Measurements from ENCODE around the gene TEX261. TPM values are rescaled to one million over a fixed set of nuclear protein-coding genes. Genes with fewer than 3 reads are reported as not detected.

TEX261 gene
- total RNA-seq, 1 experiment from 2014 or later: 70.0 TPM

DNA sequence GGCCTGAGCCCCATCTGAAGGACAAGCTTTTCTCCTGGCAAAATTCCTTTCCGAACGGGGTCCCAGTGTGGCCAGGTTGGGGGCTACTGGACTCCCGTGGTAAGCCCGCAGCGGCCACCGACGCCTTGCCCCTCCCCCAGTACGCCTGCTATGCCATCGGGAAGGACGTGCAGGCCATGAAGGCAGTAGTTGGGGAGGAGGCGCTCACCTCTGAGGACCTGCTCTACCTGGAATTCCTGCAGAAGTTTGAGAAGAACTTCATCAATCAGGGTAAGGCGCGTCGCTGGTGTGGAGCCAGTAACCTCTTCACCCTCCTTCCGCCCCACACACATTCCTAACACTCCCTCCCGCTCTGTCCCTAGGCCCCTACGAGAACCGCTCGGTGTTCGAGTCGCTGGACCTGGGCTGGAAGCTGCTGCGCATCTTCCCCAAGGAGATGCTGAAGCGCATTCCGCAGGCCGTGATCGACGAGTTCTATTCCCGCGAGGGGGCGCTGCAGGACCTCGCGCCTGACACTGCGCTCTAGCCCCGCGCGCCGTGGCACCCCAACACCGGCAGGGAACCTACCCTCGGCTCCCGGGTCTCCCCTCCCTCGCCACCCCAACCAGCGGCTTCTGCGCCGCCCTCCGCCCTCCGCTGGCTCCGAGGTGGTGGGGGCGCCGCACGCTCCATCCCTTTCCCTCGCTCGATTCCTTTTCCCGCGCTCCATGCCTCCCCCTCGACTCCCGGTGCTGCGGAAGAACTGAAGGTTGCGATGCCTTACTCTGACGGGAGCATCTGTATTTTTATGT lies 29.9 kb downstream of the TEX261 start:
- TF ChIP-seq, protein P1, sequence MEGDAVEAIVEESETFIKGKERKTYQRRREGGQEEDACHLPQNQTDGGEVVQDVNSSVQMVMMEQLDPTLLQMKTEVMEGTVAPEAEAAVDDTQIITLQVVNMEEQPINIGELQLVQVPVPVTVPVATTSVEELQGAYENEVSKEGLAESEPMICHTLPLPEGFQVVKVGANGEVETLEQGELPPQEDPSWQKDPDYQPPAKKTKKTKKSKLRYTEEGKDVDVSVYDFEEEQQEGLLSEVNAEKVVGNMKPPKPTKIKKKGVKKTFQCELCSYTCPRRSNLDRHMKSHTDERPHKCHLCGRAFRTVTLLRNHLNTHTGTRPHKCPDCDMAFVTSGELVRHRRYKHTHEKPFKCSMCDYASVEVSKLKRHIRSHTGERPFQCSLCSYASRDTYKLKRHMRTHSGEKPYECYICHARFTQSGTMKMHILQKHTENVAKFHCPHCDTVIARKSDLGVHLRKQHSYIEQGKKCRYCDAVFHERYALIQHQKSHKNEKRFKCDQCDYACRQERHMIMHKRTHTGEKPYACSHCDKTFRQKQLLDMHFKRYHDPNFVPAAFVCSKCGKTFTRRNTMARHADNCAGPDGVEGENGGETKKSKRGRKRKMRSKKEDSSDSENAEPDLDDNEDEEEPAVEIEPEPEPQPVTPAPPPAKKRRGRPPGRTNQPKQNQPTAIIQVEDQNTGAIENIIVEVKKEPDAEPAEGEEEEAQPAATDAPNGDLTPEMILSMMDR (IDR thresholded peaks at IDR 0.05; ENCODE audit: insufficient read depth in 1 of 2, low read depth in 1 of 2, low read length in 1 of 2, severe bottlenecking in 1 of 2, unreplicated experiment in 1 of 2): no peak
- ChIA-PET POLR2A (interaction anchor here (0.6 kb wide), 1 partner anchor 108 kb away, joined by 6 read pairs; no protein-coding TSS in a partner anchor), CTCF (interaction anchor here (1.2 kb wide), 1 partner anchor 16 kb away, joined by 4 read pairs; no protein-coding TSS in a partner anchor)
- Mint-ChIP-seq H3K36me3 (ENCODE audit: insufficient read depth, unreplicated experiment) (peaks cover 4% of the 10 kb centered on the region), H3K4me3 (ENCODE audit: unreplicated experiment) (no peak overlapping the region), H3K4me1 (ENCODE audit: low read depth, unreplicated experiment) (no peaks in the 10 kb centered on the region), H3K9me3 (ENCODE audit: unreplicated experiment) (no peaks in the 10 kb centered on the region), H3K27ac (ENCODE audit: unreplicated experiment) (no peak overlapping the region), H3K27me3 (ENCODE audit: insufficient read depth, unreplicated experiment) (no peaks in the 10 kb centered on the region)
- Histone ChIP-seq H3K4me3 (ENCODE audit: low read depth, low read length) (no peak overlapping the region), H3K4me1 (no peaks in the 10 kb centered on the region), H3K36me3 (ENCODE audit: control insufficient read depth, insufficient read depth, low read length) (no peaks in the 10 kb centered on the region), H3K9me3 (no peaks in the 10 kb centered on the region), H3K27me3 (replicated peaks; ENCODE audit: control insufficient read depth, insufficient read depth, low read length) (no peaks in the 10 kb centered on the region)
- DNase-seq: no peak
- intact Hi-C loops (cut with micrococcal nuclease; ENCODE audit: unreplicated experiment): no loop called here
- BruUV-seq (replicated peaks): no TSS peak

DNA sequence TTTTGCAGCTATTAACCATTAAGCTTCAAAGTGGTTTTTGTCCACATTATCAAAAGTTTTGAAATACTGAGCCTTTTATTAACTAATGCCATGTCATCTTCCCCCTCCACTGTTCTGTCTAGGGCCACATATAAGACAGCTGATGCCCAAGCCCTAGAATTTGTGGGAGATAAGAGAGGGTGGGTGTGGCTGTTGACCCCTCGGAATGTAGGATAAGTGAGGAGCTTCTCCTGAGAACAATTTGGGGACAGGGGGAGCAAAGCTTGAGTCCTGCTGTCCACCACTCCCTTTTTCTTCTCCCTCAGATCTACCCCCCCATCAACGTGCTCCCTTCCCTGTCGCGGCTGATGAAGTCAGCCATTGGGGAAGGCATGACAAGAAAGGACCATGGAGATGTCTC lies 30.5 kb downstream of the TEX261 start:
- intact Hi-C loops (cut with micrococcal nuclease; ENCODE audit: unreplicated experiment): no loop called here
- no peaks in the 10 kb centered on the region for H3K36me3 ChIP-seq (ENCODE audit: control insufficient read depth, insufficient read depth, low read length)
- no peak overlapping the region for H3K4me3 Mint-ChIP-seq (ENCODE audit: unreplicated experiment)
- H3K9me3 Mint-ChIP-seq (ENCODE audit: unreplicated experiment): no peaks in the 10 kb centered on the region
- ChIA-PET CTCF (interaction anchor here (1.2 kb wide), 1 partner anchor 15 kb away, joined by 4 read pairs; no protein-coding TSS in a partner anchor), POLR2A (interaction anchor here (0.6 kb wide), 1 partner anchor 108 kb away, joined by 6 read pairs; no protein-coding TSS in a partner anchor)
- no peak for DNase-seq
- no peak overlapping the region for H3K4me3 ChIP-seq (ENCODE audit: low read depth, low read length)
- no peaks in the 10 kb centered on the region for H3K27me3 ChIP-seq (replicated peaks; ENCODE audit: control insufficient read depth, insufficient read depth, low read length)
- no peak overlapping the region for H3K27ac Mint-ChIP-seq (ENCODE audit: unreplicated experiment)
- TF ChIP-seq, protein P1 (IDR thresholded peaks at IDR 0.05; ENCODE audit: insufficient read depth in 1 of 2, low read depth in 1 of 2, low read length in 1 of 2, severe bottlenecking in 1 of 2, unreplicated experiment in 1 of 2): no peak
- no TSS peak for BruUV-seq (replicated peaks)
- peaks cover 4% of the 10 kb centered on the region for H3K36me3 Mint-ChIP-seq (ENCODE audit: insufficient read depth, unreplicated experiment)
- no peaks in the 10 kb centered on the region for H3K4me1 ChIP-seq
- H3K4me1 Mint-ChIP-seq (ENCODE audit: low read depth, unreplicated experiment): no peaks in the 10 kb centered on the region
- no peaks in the 10 kb centered on the region for H3K27me3 Mint-ChIP-seq (ENCODE audit: insufficient read depth, unreplicated experiment)
- no peaks in the 10 kb centered on the region for H3K9me3 ChIP-seq

DNA sequence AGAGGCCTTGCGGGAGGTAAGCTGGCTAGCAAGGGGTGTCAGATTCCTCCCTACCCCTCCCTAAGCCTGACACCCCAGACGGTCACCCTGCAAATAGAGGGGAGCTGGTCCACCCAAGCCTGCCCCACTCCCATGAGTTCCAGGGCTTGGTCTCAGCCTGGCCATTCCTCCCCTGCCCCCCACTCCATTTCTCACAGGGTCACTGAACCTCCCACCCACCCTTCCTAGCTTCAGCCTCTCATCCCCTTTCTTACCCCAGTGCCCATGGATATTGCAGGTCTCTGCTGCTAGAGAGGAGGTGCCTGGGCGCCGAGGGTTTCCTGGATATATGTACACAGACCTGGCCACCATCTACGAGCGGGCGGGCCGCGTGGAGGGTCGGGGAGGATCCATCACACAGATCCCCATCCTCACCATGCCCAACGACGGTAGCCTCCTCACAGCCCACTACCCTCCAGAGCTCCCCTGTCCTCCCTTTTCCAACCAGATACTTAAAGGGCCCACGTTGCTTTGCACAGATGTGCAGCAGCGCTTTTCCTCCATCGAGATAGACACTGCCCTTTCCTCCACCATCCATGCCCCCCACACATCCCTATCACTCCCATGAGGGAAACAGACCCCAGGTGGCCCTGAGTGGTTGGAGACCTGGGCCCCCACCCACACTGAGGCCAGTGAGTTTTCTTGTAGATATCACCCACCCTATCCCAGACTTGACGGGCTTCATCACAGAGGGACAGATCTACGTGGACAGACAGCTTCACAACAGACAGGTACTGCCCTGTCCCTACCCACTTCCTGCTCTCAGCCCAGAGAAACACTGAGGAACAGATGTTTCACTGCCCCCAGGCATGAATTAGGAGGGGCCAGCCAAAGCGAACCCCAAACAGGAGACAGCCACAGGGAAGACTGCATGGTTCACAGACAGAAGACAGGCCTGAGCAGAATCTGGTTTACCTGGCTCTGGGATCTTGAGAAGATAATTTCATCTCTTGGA lies 31.5 kb downstream of the TEX261 start:
- Mint-ChIP-seq H3K36me3 (ENCODE audit: insufficient read depth, unreplicated experiment) (peaks cover 4% of the 10 kb centered on the region), H3K9me3 (ENCODE audit: unreplicated experiment) (no peaks in the 10 kb centered on the region), H3K4me1 (ENCODE audit: low read depth, unreplicated experiment) (no peaks in the 10 kb centered on the region), H3K27ac (ENCODE audit: unreplicated experiment) (no peak overlapping the region), H3K4me3 (ENCODE audit: unreplicated experiment) (no peak overlapping the region), H3K27me3 (ENCODE audit: insufficient read depth, unreplicated experiment) (no peaks in the 10 kb centered on the region)
- H3K27me3 ChIP-seq (replicated peaks; ENCODE audit: control insufficient read depth, insufficient read depth, low read length): no peaks in the 10 kb centered on the region; the same call in 1 of the 2 replicates
- ChIA-PET POLR2A (no interaction called here), CTCF (interaction anchor here (0.8 to 1.2 kb wide), 2 partner anchors 14 to 15 kb away, joined by 3 to 4 read pairs; no protein-coding TSS in a partner anchor)
- no TSS peak for BruUV-seq (replicated peaks)
- TF ChIP-seq, protein P1 (IDR thresholded peaks at IDR 0.05; ENCODE audit: insufficient read depth in 1 of 2, low read depth in 1 of 2, low read length in 1 of 2, severe bottlenecking in 1 of 2, unreplicated experiment in 1 of 2): no peak
- H3K4me3 ChIP-seq (ENCODE audit: low read depth, low read length): no peak overlapping the region
- no peaks in the 10 kb centered on the region for H3K4me1 ChIP-seq
- H3K36me3 ChIP-seq (ENCODE audit: control insufficient read depth, insufficient read depth, low read length): no peaks in the 10 kb centered on the region
- intact Hi-C loops (cut with micrococcal nuclease; ENCODE audit: unreplicated experiment): no loop called here
- H3K9me3 ChIP-seq: no peaks in the 10 kb centered on the region
- DNase-seq: no peak

Data from Caco-2 (cell line).